Lower leg skin (tissue), 4 donors: ENCODE data around the gene ACBD3. TPM values are rescaled to one million over a fixed set of nuclear protein-coding genes. Genes with fewer than 3 reads are reported as not detected.

Source experiments
- DNase-seq, 2 donors: peaks; one replicate each; pipeline ENCODE4 v3.0.0-alpha.2; 2019; ENCODE audit warnings: low spot score in 2 of 2
- H3K4me3 ChIP-seq: fragments of 200-600 bp; sonication (generic); 2 replicates; pipeline ENCODE4 v1.5.1; 2017; ENCODE audit warnings: mild to moderate bottlenecking, low read depth; ENCODE audit not compliant: poor library complexity, severe bottlenecking
- POLR2A ChIP-seq, 2 donors: fragments of 450-650 bp; IDR thresholded peaks; one replicate each; pipeline ENCODE4 v1.6.1; 2016 to 2017; ENCODE audit warnings: antibody characterized with exemption in 2 of 2, mild to moderate bottlenecking in 1 of 2, moderate library complexity in 1 of 2
- WGBS, 2 donors: methylation state at CpG; one replicate each; pipeline ENCODE4 v1.1.5; 2018; 5-methylcytosine and 5-hydroxymethylcytosine counted together
- intact Hi-C: fragments of 100-400 bp; cut with DNase I; formaldehyde crosslinking; loops from one replicate; pipeline ENCODE4 v1.15.0; 2023; ENCODE audit warnings: low total_unique reads
- total RNA-seq, 4 donors: library from RNA; depleted of rRNA; stranded (reverse); fragments of >200 nt; gene quantifications; one replicate each; pipeline ENCODE4 v1.1.0, GENCODE V29; 2016
- TF ChIP-seq, protein P1 (sequence below), 3 donors: fragments of 450-650 bp; IDR thresholded peaks; one replicate each; pipeline ENCODE4 v1.5.1; 2016; ENCODE audit warnings: antibody characterized with exemption in 3 of 3, mild to moderate bottlenecking in 3 of 3, moderate library complexity in 2 of 3

ACBD3 gene
- total RNA-seq, 4 donors from 2014 or later, result 39.7 to 57.6 (median 49.9) TPM

DNA sequence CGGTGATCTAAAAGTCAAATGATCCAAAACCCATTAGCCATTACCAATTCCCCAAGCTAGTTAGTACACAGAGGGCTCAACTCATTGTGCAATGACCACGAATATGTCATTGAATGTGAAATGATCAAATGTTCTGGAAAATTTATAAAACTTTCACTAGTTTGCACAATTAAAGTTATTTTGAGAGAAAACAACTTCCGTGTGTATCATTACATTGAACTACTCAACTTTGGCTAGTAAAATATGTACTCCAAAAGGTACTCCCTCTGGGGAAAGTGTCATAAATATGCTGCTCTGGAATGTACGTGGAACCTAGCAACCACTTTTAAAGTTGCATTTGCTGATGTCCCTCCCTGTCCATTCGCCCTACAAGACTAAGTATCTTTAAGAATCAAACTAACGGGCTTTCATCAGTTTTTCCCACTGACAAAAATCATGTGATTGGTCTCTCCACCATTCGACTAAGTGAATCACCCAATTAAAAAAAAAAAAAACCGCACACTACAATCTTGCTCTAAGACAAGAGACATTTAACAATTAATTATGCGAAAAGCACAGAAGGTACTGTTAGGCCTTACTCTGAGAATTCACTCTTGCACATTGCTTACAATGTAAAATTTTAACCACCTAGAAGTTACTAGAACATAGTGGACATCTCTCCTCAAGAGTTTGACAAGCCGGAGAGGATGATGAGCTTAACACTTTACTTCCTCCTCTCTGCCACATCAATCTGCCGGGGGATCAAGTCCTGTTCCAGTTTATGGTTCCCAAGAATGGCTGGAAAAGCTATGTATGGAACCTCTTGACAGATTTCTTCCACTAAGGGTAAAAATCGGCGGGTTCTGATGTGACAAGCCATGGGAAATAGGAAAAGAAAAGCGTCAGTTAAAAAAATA lies 1.2 kb downstream of the ACBD3 start:
- intact Hi-C loops, result no loop called here
- TF ChIP-seq, protein P1, sequence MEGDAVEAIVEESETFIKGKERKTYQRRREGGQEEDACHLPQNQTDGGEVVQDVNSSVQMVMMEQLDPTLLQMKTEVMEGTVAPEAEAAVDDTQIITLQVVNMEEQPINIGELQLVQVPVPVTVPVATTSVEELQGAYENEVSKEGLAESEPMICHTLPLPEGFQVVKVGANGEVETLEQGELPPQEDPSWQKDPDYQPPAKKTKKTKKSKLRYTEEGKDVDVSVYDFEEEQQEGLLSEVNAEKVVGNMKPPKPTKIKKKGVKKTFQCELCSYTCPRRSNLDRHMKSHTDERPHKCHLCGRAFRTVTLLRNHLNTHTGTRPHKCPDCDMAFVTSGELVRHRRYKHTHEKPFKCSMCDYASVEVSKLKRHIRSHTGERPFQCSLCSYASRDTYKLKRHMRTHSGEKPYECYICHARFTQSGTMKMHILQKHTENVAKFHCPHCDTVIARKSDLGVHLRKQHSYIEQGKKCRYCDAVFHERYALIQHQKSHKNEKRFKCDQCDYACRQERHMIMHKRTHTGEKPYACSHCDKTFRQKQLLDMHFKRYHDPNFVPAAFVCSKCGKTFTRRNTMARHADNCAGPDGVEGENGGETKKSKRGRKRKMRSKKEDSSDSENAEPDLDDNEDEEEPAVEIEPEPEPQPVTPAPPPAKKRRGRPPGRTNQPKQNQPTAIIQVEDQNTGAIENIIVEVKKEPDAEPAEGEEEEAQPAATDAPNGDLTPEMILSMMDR (IDR thresholded peaks at IDR 0.05), result no peak
- TF ChIP-seq POLR2A (IDR thresholded peaks at IDR 0.05), result no peak
- peak overlapping the region; percentile 91 for H3K4me3 ChIP-seq
- no peak for DNase-seq
- WGBS, 2 donors, result 12 to 16% methylated on average over 14 of the region's 14 CpGs

DNA sequence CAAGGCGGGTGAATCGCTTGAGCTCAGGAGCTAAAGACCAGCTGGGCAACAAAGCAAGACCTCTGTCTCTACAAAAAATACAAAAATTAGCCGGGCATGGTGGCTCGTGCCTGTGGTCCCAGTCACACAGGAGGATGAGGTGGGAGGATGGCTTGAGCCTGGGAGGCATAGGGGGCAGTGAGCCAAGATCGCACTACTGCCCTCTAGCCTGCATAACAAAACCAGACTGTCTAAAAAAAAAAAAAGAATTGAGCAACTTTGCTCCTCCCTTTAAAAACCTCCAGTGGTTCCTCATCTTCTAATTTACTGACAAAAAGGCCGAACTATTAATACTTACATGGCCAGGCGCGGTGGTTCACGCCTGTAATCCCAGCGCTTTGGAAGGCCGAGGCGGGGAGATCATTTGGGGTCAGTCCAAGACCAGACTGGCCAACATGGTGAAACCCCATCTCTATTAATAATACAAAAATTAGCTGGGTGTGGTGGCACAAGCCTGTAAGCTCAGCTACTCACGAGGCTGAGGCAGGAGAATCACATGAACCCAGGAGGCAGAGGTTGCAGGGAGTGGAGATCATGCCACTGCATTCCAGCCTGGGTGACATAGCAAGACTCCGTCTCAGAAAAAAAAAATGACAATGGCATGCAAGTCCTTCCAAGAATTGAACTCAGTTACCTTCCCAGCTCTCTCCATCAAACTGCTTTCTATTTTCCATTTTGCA lies 4.4 kb downstream of the ACBD3 start:
- TF ChIP-seq, protein P1 (IDR thresholded peaks at IDR 0.05), result no peak
- TF ChIP-seq POLR2A (IDR thresholded peaks at IDR 0.05), result no peak
- H3K4me3 ChIP-seq, result no peak overlapping the region
- intact Hi-C loops, result no loop called here
- peak; percentile 43 to 89 for DNase-seq
- 46 to 48% methylated on average over 14 of the region's 14 CpGs for WGBS, 2 donors

DNA sequence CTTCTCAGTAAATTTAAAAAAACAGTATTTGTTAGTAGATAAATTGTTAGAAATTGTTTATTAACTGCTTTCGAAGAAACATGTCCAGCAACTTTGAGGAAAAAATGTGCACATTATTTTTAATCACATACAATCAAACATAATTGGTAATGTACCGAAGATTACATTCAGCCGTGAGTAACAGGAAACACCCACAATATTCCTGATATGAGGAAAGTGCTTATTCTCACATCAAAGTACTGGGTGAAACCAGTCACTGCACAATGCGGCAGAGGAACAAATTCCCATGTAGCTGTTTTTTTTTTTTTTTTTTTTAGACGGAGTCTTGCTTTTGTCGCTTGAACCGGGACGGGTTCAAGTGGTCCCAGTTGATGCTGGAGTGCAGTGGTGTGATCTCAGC lies 9.7 kb downstream of the ACBD3 start:
- DNase-seq, result no peak
- no peak for TF ChIP-seq POLR2A (IDR thresholded peaks at IDR 0.05)
- TF ChIP-seq, protein P1 (IDR thresholded peaks at IDR 0.05), result no peak
- no peak overlapping the region for H3K4me3 ChIP-seq
- 80 to 90% methylated on average over 8 of the region's 8 CpGs for WGBS, 2 donors
- intact Hi-C loops, result no loop called here

DNA sequence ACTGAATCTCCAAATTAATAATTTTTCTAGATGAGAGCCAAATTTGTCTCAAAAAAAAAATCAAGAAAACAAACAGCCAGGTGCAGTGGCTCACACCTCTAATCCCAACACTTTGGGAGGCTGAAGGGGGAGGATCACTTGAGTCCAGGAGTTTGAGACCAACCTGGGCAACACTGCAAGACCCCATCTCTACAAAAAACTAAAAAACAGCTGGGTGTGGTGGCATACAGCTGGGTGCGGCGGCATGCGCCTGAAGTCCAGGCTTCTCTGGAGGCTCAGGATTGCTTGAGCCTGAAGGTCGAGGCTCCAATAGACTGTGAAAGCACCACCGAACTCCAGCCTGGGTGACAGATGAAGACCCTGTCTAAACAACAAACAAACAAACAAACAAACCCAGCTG lies 14.0 kb downstream of the ACBD3 start:
- intact Hi-C loops, result no loop called here
- TF ChIP-seq POLR2A (IDR thresholded peaks at IDR 0.05), result no peak
- TF ChIP-seq, protein P1 (IDR thresholded peaks at IDR 0.05), result no peak
- WGBS, 2 donors, result 93 to 94% methylated on average over 5 of the region's 5 CpGs
- no peak overlapping the region for H3K4me3 ChIP-seq
- no peak for DNase-seq

DNA sequence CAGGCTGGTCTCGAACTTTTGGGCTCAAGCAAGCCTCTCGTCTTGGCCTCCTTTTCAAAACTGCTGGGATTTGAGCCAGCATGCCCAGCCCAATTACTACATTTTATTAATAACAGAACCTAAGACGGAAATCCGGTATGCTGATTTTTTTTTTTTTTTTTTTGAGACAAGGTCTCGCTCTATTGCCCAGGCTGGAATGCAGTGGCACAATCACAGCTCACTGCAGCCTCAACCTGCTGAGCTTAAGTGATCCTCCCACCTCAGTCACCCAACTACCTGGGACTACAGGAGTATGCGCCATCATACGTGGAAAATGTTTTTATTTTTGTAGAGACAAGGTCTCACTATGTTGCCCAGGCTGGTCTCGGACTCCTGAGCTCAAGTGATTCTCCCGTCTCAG lies 20.2 kb downstream of the ACBD3 start:
- TF ChIP-seq, protein P1 (IDR thresholded peaks at IDR 0.05), result no peak
- no peak for TF ChIP-seq POLR2A (IDR thresholded peaks at IDR 0.05)
- intact Hi-C loops, result no loop called here
- WGBS, 2 donors, result 66 to 71% methylated on average over 9 of the region's 9 CpGs

More for the DNA sequence above, 20.2 kb downstream of the ACBD3 start:
- no peak for DNase-seq
- no peak overlapping the region for H3K4me3 ChIP-seq
